SU-DHL-6 (cell line): Measurements from ENCODE around the gene ITGAV.

ENCODE experiments used
- CTCF ChIP-seq: fragments of 200-600 bp; sonication (generic); IDR thresholded peaks from one replicate; pipeline ENCODE4 v1.5.1; 2017; ENCODE audit warnings: antibody characterized with exemption, mild to moderate bottlenecking, low read length, moderate library complexity; ENCODE audit not compliant: insufficient read depth, poor library complexity, severe bottlenecking
- EZH2phosphoT487 ChIP-seq: fragments of 200-600 bp; sonication (generic), shearing (Covaris generic); conservative IDR thresholded peaks from 2 replicates; pipeline ENCODE4 v1.6.1; 2018; ENCODE audit warnings: mild to moderate bottlenecking, antibody characterized with exemption, low read length, moderate library complexity, mixed read lengths

GRCh38 chr2:186714611-186715010 is 124.8 kb downstream of the ITGAV start:
- TF ChIP-seq CTCF: no peak
- TF ChIP-seq EZH2phosphoT487: no peak
